Measurements from ENCODE around the gene TMEM222.

Gene TMEM222

GRCh38 chr1:27360159-27361043, 38.4 kb downstream of the TMEM222 start:
- Histone ChIP-seq H3K36me3 (ENCODE audit: control insufficient read depth in 2 of 2, insufficient read depth in 2 of 2, low read length in 2 of 2) (peaks cover 21 to 48% of the 10 kb centered on the region in 2 donors), H3K27ac (ENCODE audit: low read length) (no peak overlapping the region), H3K4me3 (ENCODE audit: low read length in 2 of 2) (peak overlapping the region; percentile 18 to 55), H3K27me3 (ENCODE audit: control insufficient read depth in 1 of 2, insufficient read depth in 2 of 2, low read length in 2 of 2) (no peaks in the 10 kb centered on the region), H3K4me1 (ENCODE audit: control insufficient read depth, insufficient read depth, low read length) (peaks cover 22% of the 10 kb centered on the region), H3K9ac (ENCODE audit: low read length in 2 of 2) (peak overlapping the region in 1 of 2 donors; percentile 40), H3K9me3 (ENCODE audit: control insufficient read depth in 2 of 2, low read length in 2 of 2) (no peaks in the 10 kb centered on the region)

- Histone ChIP-seq H3K4me3 (ENCODE audit: low read length in 2 of 2) (peak overlapping the region in 1 of 2 donors; percentile 55), H3K27me3 (ENCODE audit: control insufficient read depth in 1 of 2, insufficient read depth in 2 of 2, low read length in 2 of 2) (no peaks in the 10 kb centered on the region), H3K4me1 (ENCODE audit: control insufficient read depth, insufficient read depth, low read length) (peaks cover 22% of the 10 kb centered on the region), H3K27ac (ENCODE audit: low read length) (no peak overlapping the region), H3K36me3 (ENCODE audit: control insufficient read depth in 2 of 2, insufficient read depth in 2 of 2, low read length in 2 of 2) (peaks cover 15 to 42% of the 10 kb centered on the region in 2 donors), H3K9me3 (ENCODE audit: control insufficient read depth in 2 of 2, low read length in 2 of 2) (no peaks in the 10 kb centered on the region), H3K9ac (ENCODE audit: low read length in 2 of 2) (no peak overlapping the region)
These were observed 39.1 kb downstream of the TMEM222 start for GRCh38 chr1:27361044-27361402.

GRCh38 chr1:27361553-27361952, 39.6 kb downstream of the TMEM222 start:
- Histone ChIP-seq H3K4me1 (ENCODE audit: control insufficient read depth, insufficient read depth, low read length) (peaks cover 22% of the 10 kb centered on the region), H3K9ac (ENCODE audit: low read length in 2 of 2) (no peak overlapping the region), H3K9me3 (ENCODE audit: control insufficient read depth in 2 of 2, low read length in 2 of 2) (no peaks in the 10 kb centered on the region), H3K27ac (ENCODE audit: low read length) (no peak overlapping the region), H3K36me3 (ENCODE audit: control insufficient read depth in 2 of 2, insufficient read depth in 2 of 2, low read length in 2 of 2) (peaks cover 12 to 38% of the 10 kb centered on the region in 2 donors), H3K4me3 (ENCODE audit: low read length in 2 of 2) (no peak overlapping the region), H3K27me3 (ENCODE audit: control insufficient read depth in 1 of 2, insufficient read depth in 2 of 2, low read length in 2 of 2) (no peaks in the 10 kb centered on the region)

GRCh38 chr1:27363766-27364695, 42.1 kb downstream of the TMEM222 start:
- Histone ChIP-seq H3K27me3 (ENCODE audit: control insufficient read depth in 1 of 2, insufficient read depth in 2 of 2, low read length in 2 of 2) (no peaks in the 10 kb centered on the region), H3K9me3 (ENCODE audit: control insufficient read depth in 2 of 2, low read length in 2 of 2) (no peaks in the 10 kb centered on the region), H3K36me3 (ENCODE audit: control insufficient read depth in 2 of 2, insufficient read depth in 2 of 2, low read length in 2 of 2) (peaks cover 9 to 27% of the 10 kb centered on the region in 2 donors), H3K9ac (ENCODE audit: low read length in 2 of 2) (peak overlapping the region in 1 of 2 donors; percentile 29), H3K4me3 (ENCODE audit: low read length in 2 of 2) (no peak overlapping the region), H3K4me1 (ENCODE audit: control insufficient read depth, insufficient read depth, low read length) (peaks cover 24% of the 10 kb centered on the region), H3K27ac (ENCODE audit: low read length) (peak overlapping the region; percentile 95)

GRCh38 chr1:27364696-27365371, 42.9 kb downstream of the TMEM222 start:
- Histone ChIP-seq H3K4me1 (ENCODE audit: control insufficient read depth, insufficient read depth, low read length) (peaks cover 30% of the 10 kb centered on the region), H3K9ac (ENCODE audit: low read length in 2 of 2) (peak overlapping the region; percentile 71 to 87), H3K27ac (ENCODE audit: low read length) (peak overlapping the region; percentile 95), H3K9me3 (ENCODE audit: control insufficient read depth in 2 of 2, low read length in 2 of 2) (no peaks in the 10 kb centered on the region), H3K27me3 (ENCODE audit: control insufficient read depth in 1 of 2, insufficient read depth in 2 of 2, low read length in 2 of 2) (no peaks in the 10 kb centered on the region), H3K4me3 (ENCODE audit: low read length in 2 of 2) (peak overlapping the region; percentile 76 to 84), H3K36me3 (ENCODE audit: control insufficient read depth in 2 of 2, insufficient read depth in 2 of 2, low read length in 2 of 2) (peaks cover 9 to 24% of the 10 kb centered on the region in 2 donors)

GRCh38 chr1:27365372-27366112, 43.6 kb downstream of the TMEM222 start:
- Histone ChIP-seq H3K27ac (ENCODE audit: low read length) (peak overlapping the region; percentile 95), H3K4me3 (ENCODE audit: low read length in 2 of 2) (peak overlapping the region; percentile 76 to 84), H3K9ac (ENCODE audit: low read length in 2 of 2) (peak overlapping the region; percentile 81 to 87), H3K36me3 (ENCODE audit: control insufficient read depth in 2 of 2, insufficient read depth in 2 of 2, low read length in 2 of 2) (peaks cover 9 to 22% of the 10 kb centered on the region in 2 donors), H3K4me1 (ENCODE audit: control insufficient read depth, insufficient read depth, low read length) (peaks cover 27% of the 10 kb centered on the region), H3K27me3 (ENCODE audit: control insufficient read depth in 1 of 2, insufficient read depth in 2 of 2, low read length in 2 of 2) (no peaks in the 10 kb centered on the region), H3K9me3 (ENCODE audit: control insufficient read depth in 2 of 2, low read length in 2 of 2) (no peaks in the 10 kb centered on the region)

GRCh38 chr1:27366113-27366410, 44.1 kb downstream of the TMEM222 start:
- Histone ChIP-seq H3K27ac (ENCODE audit: low read length) (peak overlapping the region; percentile 95), H3K9ac (ENCODE audit: low read length in 2 of 2) (peak overlapping the region; percentile 76 to 87), H3K4me3 (ENCODE audit: low read length in 2 of 2) (peak overlapping the region; percentile 59 to 84), H3K9me3 (ENCODE audit: control insufficient read depth in 2 of 2, low read length in 2 of 2) (no peaks in the 10 kb centered on the region), H3K4me1 (ENCODE audit: control insufficient read depth, insufficient read depth, low read length) (peaks cover 27% of the 10 kb centered on the region), H3K27me3 (ENCODE audit: control insufficient read depth in 1 of 2, insufficient read depth in 2 of 2, low read length in 2 of 2) (no peaks in the 10 kb centered on the region), H3K36me3 (ENCODE audit: control insufficient read depth in 2 of 2, insufficient read depth in 2 of 2, low read length in 2 of 2) (peaks cover 9 to 22% of the 10 kb centered on the region in 2 donors)

GRCh38 chr1:27366411-27367159, 44.6 kb downstream of the TMEM222 start, which contains the start of gene MAP3K6:
TSS of gene MAP3K6 (minus strand) at chr1:27366961. CDS start at chr1:27366597, 364 bp downstream.
- Histone ChIP-seq H3K9ac (ENCODE audit: low read length in 2 of 2) (peak within 1 kb of the TSS; percentile 89 to 99), H3K27ac (ENCODE audit: low read length) (peak within 1 kb of the TSS; percentile 95), H3K4me1 (ENCODE audit: control insufficient read depth, insufficient read depth, low read length) (peaks cover 27% of the 10 kb centered on the region), H3K4me3 (ENCODE audit: low read length in 2 of 2) (peak within 1 kb of the TSS; percentile 80 to 84), H3K36me3 (ENCODE audit: control insufficient read depth in 2 of 2, insufficient read depth in 2 of 2, low read length in 2 of 2) (peaks cover 9 to 22% of the 10 kb centered on the region in 2 donors), H3K9me3 (ENCODE audit: control insufficient read depth in 2 of 2, low read length in 2 of 2) (no peaks in the 10 kb centered on the region), H3K27me3 (ENCODE audit: control insufficient read depth in 1 of 2, insufficient read depth in 2 of 2, low read length in 2 of 2) (no peaks in the 10 kb centered on the region)

- no peaks in the 10 kb centered on the region for H3K27me3 ChIP-seq (ENCODE audit: control insufficient read depth in 1 of 2, insufficient read depth in 2 of 2, low read length in 2 of 2)
- peak overlapping the region; percentile 95 for H3K27ac ChIP-seq (ENCODE audit: low read length)
- H3K4me3 ChIP-seq (ENCODE audit: low read length in 2 of 2): peak overlapping the region; percentile 80 to 84
- H3K9me3 ChIP-seq (ENCODE audit: control insufficient read depth in 2 of 2, low read length in 2 of 2): no peaks in the 10 kb centered on the region
- peaks cover 27% of the 10 kb centered on the region for H3K4me1 ChIP-seq (ENCODE audit: control insufficient read depth, insufficient read depth, low read length)
- H3K36me3 ChIP-seq (ENCODE audit: control insufficient read depth in 2 of 2, insufficient read depth in 2 of 2, low read length in 2 of 2): peaks cover 4 to 18% of the 10 kb centered on the region in 2 donors
- H3K9ac ChIP-seq (ENCODE audit: low read length in 2 of 2): peak overlapping the region; percentile 89 to 99
These were observed 45.2 kb downstream of the TMEM222 start for GRCh38 chr1:27367160-27367650.

Measured in stomach smooth muscle (tissue), 2 donors.